ENCODE measurements around the gene WDR70.

DNA sequence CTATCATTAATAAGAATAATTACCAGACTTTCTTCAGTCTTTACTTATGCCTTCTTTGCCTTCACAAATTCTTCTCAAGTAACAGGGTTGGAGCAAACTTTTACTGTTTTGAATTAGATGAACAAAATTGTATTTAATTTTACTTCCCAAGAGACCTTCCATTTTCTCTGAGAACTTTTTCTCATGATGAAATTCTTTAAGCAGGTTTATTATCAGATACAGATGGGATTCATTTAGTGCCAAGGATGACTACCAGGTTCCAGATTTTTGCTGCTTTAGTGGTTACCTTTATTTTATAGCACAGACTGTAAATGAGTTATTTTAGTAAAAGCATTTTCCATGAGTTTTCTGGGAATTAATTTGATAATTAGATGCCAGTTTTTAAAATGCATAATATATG, 335.6 kb downstream of the WDR70 start:
- TF ChIP-seq GABPA (IDR thresholded peaks at IDR 0.05; ENCODE audit: borderline replicate concordance, insufficient read depth, low read length) (no peak), POLR2A (IDR thresholded peaks at IDR 0.05; ENCODE audit: control extremely low read depth in 1 of 2, low read depth in 2 of 2, low read length in 2 of 2) (no peak), YY1 (IDR thresholded peaks at IDR 0.05; ENCODE audit: low read depth, low read length) (no peak), EZH2 (IDR thresholded peaks at IDR 0.05; ENCODE audit: low read depth, low read length, severe bottlenecking) (no peak), RAD21 (IDR thresholded peaks at IDR 0.05 in 1 of 2, conservative IDR thresholded peaks at IDR 0.05 in 1 of 2; ENCODE audit: low read depth in 2 of 2, low read length in 2 of 2) (no peak), POU5F1 (IDR thresholded peaks at IDR 0.05; ENCODE audit: low read depth, low read length) (no peak), JUND (IDR thresholded peaks at IDR 0.05; ENCODE audit: low read length) (no peak), KDM1A (IDR thresholded peaks at IDR 0.05; ENCODE audit: borderline replicate concordance, low read length) (no peak), RFX5 (IDR thresholded peaks at IDR 0.05; ENCODE audit: borderline replicate concordance, low read depth, low read length) (no peak), CEBPB (IDR thresholded peaks at IDR 0.05; ENCODE audit: low read depth, low read length) (no peak), CREB1 (IDR thresholded peaks at IDR 0.05) (no peak)
- TF ChIP-seq, protein P1, sequence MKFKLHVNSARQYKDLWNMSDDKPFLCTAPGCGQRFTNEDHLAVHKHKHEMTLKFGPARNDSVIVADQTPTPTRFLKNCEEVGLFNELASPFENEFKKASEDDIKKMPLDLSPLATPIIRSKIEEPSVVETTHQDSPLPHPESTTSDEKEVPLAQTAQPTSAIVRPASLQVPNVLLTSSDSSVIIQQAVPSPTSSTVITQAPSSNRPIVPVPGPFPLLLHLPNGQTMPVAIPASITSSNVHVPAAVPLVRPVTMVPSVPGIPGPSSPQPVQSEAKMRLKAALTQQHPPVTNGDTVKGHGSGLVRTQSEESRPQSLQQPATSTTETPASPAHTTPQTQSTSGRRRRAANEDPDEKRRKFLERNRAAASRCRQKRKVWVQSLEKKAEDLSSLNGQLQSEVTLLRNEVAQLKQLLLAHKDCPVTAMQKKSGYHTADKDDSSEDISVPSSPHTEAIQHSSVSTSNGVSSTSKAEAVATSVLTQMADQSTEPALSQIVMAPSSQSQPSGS (IDR thresholded peaks at IDR 0.05; ENCODE audit: low read length) = no peak
- TF ChIP-seq, protein P2, sequence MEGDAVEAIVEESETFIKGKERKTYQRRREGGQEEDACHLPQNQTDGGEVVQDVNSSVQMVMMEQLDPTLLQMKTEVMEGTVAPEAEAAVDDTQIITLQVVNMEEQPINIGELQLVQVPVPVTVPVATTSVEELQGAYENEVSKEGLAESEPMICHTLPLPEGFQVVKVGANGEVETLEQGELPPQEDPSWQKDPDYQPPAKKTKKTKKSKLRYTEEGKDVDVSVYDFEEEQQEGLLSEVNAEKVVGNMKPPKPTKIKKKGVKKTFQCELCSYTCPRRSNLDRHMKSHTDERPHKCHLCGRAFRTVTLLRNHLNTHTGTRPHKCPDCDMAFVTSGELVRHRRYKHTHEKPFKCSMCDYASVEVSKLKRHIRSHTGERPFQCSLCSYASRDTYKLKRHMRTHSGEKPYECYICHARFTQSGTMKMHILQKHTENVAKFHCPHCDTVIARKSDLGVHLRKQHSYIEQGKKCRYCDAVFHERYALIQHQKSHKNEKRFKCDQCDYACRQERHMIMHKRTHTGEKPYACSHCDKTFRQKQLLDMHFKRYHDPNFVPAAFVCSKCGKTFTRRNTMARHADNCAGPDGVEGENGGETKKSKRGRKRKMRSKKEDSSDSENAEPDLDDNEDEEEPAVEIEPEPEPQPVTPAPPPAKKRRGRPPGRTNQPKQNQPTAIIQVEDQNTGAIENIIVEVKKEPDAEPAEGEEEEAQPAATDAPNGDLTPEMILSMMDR (IDR thresholded peaks at IDR 0.05; ENCODE audit: control extremely low read depth in 1 of 3, insufficient read depth in 1 of 3, low read depth in 1 of 3, low read length in 3 of 3) = no peak
- TF ChIP-seq, protein P3, sequence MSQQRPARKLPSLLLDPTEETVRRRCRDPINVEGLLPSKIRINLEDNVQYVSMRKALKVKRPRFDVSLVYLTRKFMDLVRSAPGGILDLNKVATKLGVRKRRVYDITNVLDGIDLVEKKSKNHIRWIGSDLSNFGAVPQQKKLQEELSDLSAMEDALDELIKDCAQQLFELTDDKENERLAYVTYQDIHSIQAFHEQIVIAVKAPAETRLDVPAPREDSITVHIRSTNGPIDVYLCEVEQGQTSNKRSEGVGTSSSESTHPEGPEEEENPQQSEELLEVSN (IDR thresholded peaks at IDR 0.05) = no peak
